ENCODE results near the gene DUOX1.

Gene DUOX1

GRCh38 chr15:45166834-45167630, 37.2 kb downstream of the DUOX1 start:
- Mint-ChIP-seq H3K27me3 (ENCODE audit: low read depth) (no peaks in the 10 kb centered on the region), H3K36me3 (ENCODE audit: low read depth) (peaks cover 8% of the 10 kb centered on the region), H3K9me3 (no peaks in the 10 kb centered on the region), H3K27ac (peak overlapping the region; percentile 82 to 92 (median 91)), H3K4me3 (peak overlapping the region; percentile 61 to 74 (median 73)), H3K4me1 (peaks cover 10% of the 10 kb centered on the region)
- peak; percentile 49 to 58 (median 57) for TF ChIP-seq CTCF (IDR thresholded peaks at IDR 0.05; ENCODE audit: unreplicated experiment in 3 of 3)

GRCh38 chr15:45167631-45168205, 37.9 kb downstream of the DUOX1 start:
- Mint-ChIP-seq H3K27ac (peak overlapping the region; percentile 82 to 92 (median 91)), H3K36me3 (ENCODE audit: low read depth) (peaks cover 8% of the 10 kb centered on the region), H3K9me3 (no peaks in the 10 kb centered on the region), H3K4me3 (peak overlapping the region; percentile 61 to 74 (median 73)), H3K27me3 (ENCODE audit: low read depth) (no peaks in the 10 kb centered on the region), H3K4me1 (peaks cover 10% of the 10 kb centered on the region)
- no peak for TF ChIP-seq CTCF (IDR thresholded peaks at IDR 0.05; ENCODE audit: unreplicated experiment in 3 of 3)

DNA sequence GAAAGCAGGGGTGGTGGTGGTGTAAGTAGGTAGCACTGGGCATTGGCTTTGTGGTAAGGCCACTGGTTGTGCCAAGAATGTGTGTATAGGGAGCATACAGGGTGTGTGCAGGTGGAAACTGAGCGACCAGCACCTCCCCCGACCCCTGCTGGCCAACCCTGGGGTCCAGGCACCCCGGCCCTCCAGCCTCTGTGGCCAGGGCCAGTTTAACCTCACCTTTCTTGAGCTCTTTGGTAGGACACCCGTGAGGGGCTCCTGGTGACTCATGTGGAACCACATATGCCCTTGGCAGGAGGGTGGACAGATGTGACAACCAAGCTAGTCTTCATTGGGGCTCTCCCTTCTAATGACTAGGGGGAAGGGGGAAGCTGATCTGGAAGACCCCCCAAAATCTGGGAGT, 38.5 kb downstream of the DUOX1 start:
- Mint-ChIP-seq H3K9me3 (no peaks in the 10 kb centered on the region), H3K4me3 (peak overlapping the region in 2 of 3 experiments; percentile 55 to 78), H3K27ac (peak overlapping the region; percentile 82 to 95 (median 91)), H3K4me1 (peaks cover 10% of the 10 kb centered on the region), H3K36me3 (ENCODE audit: low read depth) (peaks cover 8% of the 10 kb centered on the region), H3K27me3 (ENCODE audit: low read depth) (no peaks in the 10 kb centered on the region)
- no peak for TF ChIP-seq CTCF (IDR thresholded peaks at IDR 0.05; ENCODE audit: unreplicated experiment in 3 of 3)

DNA sequence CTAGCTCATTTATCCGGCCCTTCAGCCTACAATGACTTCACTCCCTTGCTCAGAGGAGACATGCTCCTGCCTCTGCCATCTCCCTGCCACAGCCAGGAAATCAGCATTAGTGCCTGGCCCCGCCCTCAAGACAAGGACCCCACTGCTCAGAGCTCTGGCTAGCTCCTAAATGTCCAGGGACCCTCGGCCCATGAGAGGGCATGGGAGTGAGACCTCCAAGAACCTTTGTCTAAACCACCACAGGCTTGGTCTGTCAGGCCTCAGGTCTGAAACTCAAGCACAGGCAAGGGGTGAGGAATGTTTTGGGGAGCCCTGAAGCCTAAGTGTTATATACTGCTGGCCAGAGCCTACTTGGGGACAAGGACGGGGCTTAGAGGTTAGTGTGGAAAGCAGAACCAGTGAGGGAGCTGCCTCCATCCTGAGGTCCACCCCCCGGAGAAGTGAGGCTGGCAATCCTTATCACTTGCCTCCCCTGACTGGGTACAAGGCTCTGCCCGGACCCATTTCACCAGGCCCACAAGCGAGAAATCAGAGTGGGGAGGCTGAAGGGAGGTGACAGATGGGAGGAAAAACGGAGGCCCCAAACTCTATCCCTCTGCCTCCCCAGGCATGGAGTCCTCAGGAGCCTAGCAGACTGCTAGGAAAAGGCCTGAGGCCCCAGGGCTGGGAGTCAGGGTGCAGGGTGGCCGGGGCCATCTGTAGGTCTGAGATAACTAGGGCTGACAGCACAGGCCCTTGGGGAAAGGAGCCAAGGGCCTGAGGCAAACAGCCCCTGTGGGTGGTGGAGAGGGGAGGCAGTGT, 39.2 kb downstream of the DUOX1 start:
- Mint-ChIP-seq H3K9me3 (no peaks in the 10 kb centered on the region), H3K4me1 (peaks cover 10% of the 10 kb centered on the region), H3K27ac (peak overlapping the region; percentile 82 to 95 (median 91)), H3K4me3 (peak overlapping the region; percentile 48 to 78 (median 61)), H3K36me3 (ENCODE audit: low read depth) (peaks cover 15% of the 10 kb centered on the region), H3K27me3 (ENCODE audit: low read depth) (peaks cover 3% of the 10 kb centered on the region)
- TF ChIP-seq CTCF (IDR thresholded peaks at IDR 0.05; ENCODE audit: unreplicated experiment in 3 of 3): no peak

- peak overlapping the region; percentile 46 to 48 (median 47) for H3K27ac Mint-ChIP-seq
- no peaks in the 10 kb centered on the region for H3K9me3 Mint-ChIP-seq
- peaks cover 10% of the 10 kb centered on the region for H3K4me1 Mint-ChIP-seq
- H3K36me3 Mint-ChIP-seq (ENCODE audit: low read depth): peaks cover 22% of the 10 kb centered on the region
- H3K27me3 Mint-ChIP-seq (ENCODE audit: low read depth): peaks cover 3% of the 10 kb centered on the region
- no peak for TF ChIP-seq CTCF (IDR thresholded peaks at IDR 0.05; ENCODE audit: unreplicated experiment in 3 of 3)
- H3K4me3 Mint-ChIP-seq: no peak overlapping the region
These were observed 40.0 kb downstream of the DUOX1 start for GRCh38 chr15:45169608-45170480.
